ENCODE results near the gene SLC25A39.

GRCh38 chr17:44352828-44353671 lies 28.4 kb upstream of the SLC25A39 start:
- no peak for TF ChIP-seq MAX (IDR thresholded peaks at IDR 0.05; ENCODE audit: insufficient read depth, insufficient read length)
- no peak for TF ChIP-seq EZH2 (IDR thresholded peaks at IDR 0.05; ENCODE audit: borderline replicate concordance, low read depth, low read length, severe bottlenecking)
- TF ChIP-seq POLR2A (IDR thresholded peaks at IDR 0.05; ENCODE audit: low read depth, low read length): no peak
- no peak for TF ChIP-seq FOS (IDR thresholded peaks at IDR 0.05; ENCODE audit: borderline replicate concordance, insufficient read depth, low read length)
- TF ChIP-seq, protein P1, sequence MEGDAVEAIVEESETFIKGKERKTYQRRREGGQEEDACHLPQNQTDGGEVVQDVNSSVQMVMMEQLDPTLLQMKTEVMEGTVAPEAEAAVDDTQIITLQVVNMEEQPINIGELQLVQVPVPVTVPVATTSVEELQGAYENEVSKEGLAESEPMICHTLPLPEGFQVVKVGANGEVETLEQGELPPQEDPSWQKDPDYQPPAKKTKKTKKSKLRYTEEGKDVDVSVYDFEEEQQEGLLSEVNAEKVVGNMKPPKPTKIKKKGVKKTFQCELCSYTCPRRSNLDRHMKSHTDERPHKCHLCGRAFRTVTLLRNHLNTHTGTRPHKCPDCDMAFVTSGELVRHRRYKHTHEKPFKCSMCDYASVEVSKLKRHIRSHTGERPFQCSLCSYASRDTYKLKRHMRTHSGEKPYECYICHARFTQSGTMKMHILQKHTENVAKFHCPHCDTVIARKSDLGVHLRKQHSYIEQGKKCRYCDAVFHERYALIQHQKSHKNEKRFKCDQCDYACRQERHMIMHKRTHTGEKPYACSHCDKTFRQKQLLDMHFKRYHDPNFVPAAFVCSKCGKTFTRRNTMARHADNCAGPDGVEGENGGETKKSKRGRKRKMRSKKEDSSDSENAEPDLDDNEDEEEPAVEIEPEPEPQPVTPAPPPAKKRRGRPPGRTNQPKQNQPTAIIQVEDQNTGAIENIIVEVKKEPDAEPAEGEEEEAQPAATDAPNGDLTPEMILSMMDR (IDR thresholded peaks at IDR 0.05; ENCODE audit: extremely low read depth in 1 of 2, insufficient read depth in 1 of 2, low read depth in 1 of 2, low read length in 2 of 2): no peak
- TF ChIP-seq POLR2AphosphoS5 (IDR thresholded peaks at IDR 0.05; ENCODE audit: insufficient read depth, low read depth, low read length): no peak
- TF ChIP-seq MYC (IDR thresholded peaks at IDR 0.05; ENCODE audit: low read depth, low read length): no peak
- no peak for TF ChIP-seq JUN (IDR thresholded peaks at IDR 0.05; ENCODE audit: borderline replicate concordance, insufficient read depth, insufficient read length, low read depth)
